Measurements from ENCODE around the gene SRSF12. TPM values are rescaled to one million over a fixed set of nuclear protein-coding genes. Genes with fewer than 3 reads are reported as not detected.
"Not testable (repeated sequence)": the region's sequence is repeated elsewhere in the genome, so short reads cannot be mapped to it uniquely, and the experiment has no call there.

SRSF12 gene
- total RNA-seq, 1 experiment from 2014 or later, result not detected

DNA sequence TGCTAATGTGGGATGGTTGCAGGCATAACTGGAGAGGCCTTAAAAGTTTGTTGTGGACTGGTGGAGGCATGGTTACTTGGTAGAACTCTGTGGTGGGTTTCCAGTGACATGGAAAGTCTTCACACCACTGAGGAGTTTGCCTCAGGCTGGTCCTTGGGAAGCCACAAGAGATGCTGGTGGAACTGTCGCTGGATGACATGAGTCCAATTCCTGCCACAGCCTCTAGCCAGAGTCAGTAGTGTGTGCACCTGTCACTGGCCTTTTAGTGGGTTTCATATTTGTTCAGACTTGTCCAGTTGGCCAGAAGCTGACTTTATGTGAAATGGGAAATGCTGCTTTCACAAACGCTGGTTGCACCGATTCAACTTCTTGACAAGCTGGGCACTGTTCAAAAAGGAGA is 13.7 kb upstream of the SRSF12 start:
- no peaks in the 10 kb centered on the region for H3K9me2 ChIP-seq (ENCODE audit: insufficient read depth)
- H3K4me1 ChIP-seq (ENCODE audit: control insufficient read depth in 1 of 2, insufficient read depth in 2 of 2, low read length in 2 of 2), result no peaks in the 10 kb centered on the region
- ChIA-PET POLR2A (no interaction called here), RAD21 (ENCODE audit: low non-redundant PET in 1 of 2, low total read pairs in 2 of 2, uncharacterized antibody in 2 of 2, unreplicated experiment in 2 of 2) (no interaction called here), CTCF (no interaction called here)
- ATAC-seq, result no peak
- BruUV-seq (replicated peaks), result no TSS peak
- no peak overlapping the region for H3K27ac ChIP-seq (ENCODE audit: low read depth, low read length)
- H3K9me3 ChIP-seq (ENCODE audit: control insufficient read depth in 1 of 2, insufficient read depth in 1 of 2, low read depth in 1 of 2, low read length in 2 of 2), result no peaks in the 10 kb centered on the region
- no peak overlapping the region for H3K4me3 ChIP-seq (replicated peaks in 1 of 2; ENCODE audit: low read depth in 1 of 2, low read length in 2 of 2)
- no peak overlapping the region for H3K9ac ChIP-seq (ENCODE audit: low read length)
- H4K20me1 ChIP-seq (ENCODE audit: insufficient read depth), result no peaks in the 10 kb centered on the region
- no peak for TF ChIP-seq EZH2 (IDR thresholded peaks at IDR 0.05)
- TF ChIP-seq YY1 (IDR thresholded peaks at IDR 0.05; ENCODE audit: extremely low read depth, insufficient replicate concordance, low read depth, low read length), result no peak
- intact Hi-C loops (cut with micrococcal nuclease), result no loop called here
- H2AFZ ChIP-seq (ENCODE audit: low read depth, low read length, poor library complexity, severe bottlenecking), result no peak overlapping the region
- H3K27me3 ChIP-seq (ENCODE audit: insufficient read depth, low read length), result no peaks in the 10 kb centered on the region
- H3K4me2 ChIP-seq (ENCODE audit: low read length), result no peak overlapping the region
- no peaks in the 10 kb centered on the region for H3K36me3 ChIP-seq (ENCODE audit: control insufficient read depth in 1 of 2, insufficient read depth in 2 of 2, low read length in 2 of 2)
- no peak for DNase-seq (ENCODE audit: low read depth, low spot score)
- H3K79me2 ChIP-seq (ENCODE audit: insufficient read depth, low read length), result no peaks in the 10 kb centered on the region

DNA sequence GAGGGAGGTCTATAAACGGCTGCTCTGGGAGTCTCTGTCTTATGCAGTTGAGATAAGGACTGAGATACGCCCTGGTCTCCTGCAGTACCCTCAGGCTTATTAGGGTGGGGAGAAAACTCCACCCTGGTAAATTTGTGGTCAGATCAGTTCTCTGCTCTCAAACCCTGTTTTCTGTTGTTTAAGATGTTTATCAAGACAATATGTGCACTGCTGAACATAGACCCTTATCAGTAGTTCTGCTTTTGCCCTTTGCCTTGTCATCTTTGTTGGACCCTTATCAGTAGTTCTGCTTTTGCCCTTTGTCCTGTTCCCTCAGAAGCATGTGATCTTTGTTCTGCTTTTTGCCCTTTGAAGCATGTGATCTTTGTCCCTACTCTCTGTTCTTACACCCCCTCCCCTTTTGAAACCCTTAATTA is 10.4 kb upstream of the SRSF12 start:
- RAD21 ChIA-PET (ENCODE audit: low non-redundant PET in 1 of 2, low total read pairs in 2 of 2, uncharacterized antibody in 2 of 2, unreplicated experiment in 2 of 2), result not testable (repeated sequence)

More for the DNA sequence above, 10.4 kb upstream of the SRSF12 start:
- H4K20me1 ChIP-seq (ENCODE audit: insufficient read depth); H3K4me3 ChIP-seq (replicated peaks in 1 of 2; ENCODE audit: low read depth in 1 of 2, low read length in 2 of 2); H3K9me2 ChIP-seq (ENCODE audit: insufficient read depth); H3K27ac ChIP-seq (ENCODE audit: low read depth, low read length); BruUV-seq (replicated peaks); H3K27me3 ChIP-seq (ENCODE audit: insufficient read depth, low read length); DNase-seq (ENCODE audit: low read depth, low spot score); H3K4me1 ChIP-seq (ENCODE audit: control insufficient read depth in 1 of 2, insufficient read depth in 2 of 2, low read length in 2 of 2); ATAC-seq; CTCF ChIA-PET; H2AFZ ChIP-seq (ENCODE audit: low read depth, low read length, poor library complexity, severe bottlenecking); H3K36me3 ChIP-seq (ENCODE audit: control insufficient read depth in 1 of 2, insufficient read depth in 2 of 2, low read length in 2 of 2); H3K9ac ChIP-seq (ENCODE audit: low read length); POLR2A ChIA-PET; H3K79me2 ChIP-seq (ENCODE audit: insufficient read depth, low read length); H3K4me2 ChIP-seq (ENCODE audit: low read length); H3K9me3 ChIP-seq (ENCODE audit: control insufficient read depth in 1 of 2, insufficient read depth in 1 of 2, low read depth in 1 of 2, low read length in 2 of 2): not testable (repeated sequence)
- intact Hi-C loops (cut with micrococcal nuclease), result loop anchor here (10.0 kb wide), 1 partner anchor 487 kb away; no protein-coding TSS in a partner anchor
